DMS53 (cell line): ENCODE results near the gene GABRG3.
A peak's percentile ranks its signal among the peaks of the same experiment; 100 is the strongest.

ENCODE experiments used
- DNase-seq: peaks from one replicate; lab custom pipeline; 2025; lab: John Stamatoyannopoulos, UW

GABRG3 gene

DNA sequence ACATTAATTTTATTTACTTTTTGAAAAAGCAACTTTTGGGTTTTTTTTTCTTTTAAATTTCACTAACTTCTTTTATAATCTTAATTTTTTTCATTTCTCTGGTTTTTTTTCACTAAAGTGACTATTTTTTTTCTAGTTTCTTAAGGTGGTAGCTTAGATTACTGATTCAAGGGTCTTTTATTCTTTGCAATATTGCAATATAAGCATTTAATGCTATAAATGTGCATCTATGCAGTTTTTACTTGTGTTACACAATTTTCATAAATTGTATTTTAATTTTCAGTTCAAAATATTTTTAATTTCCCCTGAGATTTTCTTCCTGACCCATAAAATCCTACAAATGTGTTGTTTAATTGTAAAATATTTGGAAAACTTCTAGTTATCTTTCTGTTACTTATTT, 535.8 kb downstream of the GABRG3 start:
- DNase-seq, result no peak

DNA sequence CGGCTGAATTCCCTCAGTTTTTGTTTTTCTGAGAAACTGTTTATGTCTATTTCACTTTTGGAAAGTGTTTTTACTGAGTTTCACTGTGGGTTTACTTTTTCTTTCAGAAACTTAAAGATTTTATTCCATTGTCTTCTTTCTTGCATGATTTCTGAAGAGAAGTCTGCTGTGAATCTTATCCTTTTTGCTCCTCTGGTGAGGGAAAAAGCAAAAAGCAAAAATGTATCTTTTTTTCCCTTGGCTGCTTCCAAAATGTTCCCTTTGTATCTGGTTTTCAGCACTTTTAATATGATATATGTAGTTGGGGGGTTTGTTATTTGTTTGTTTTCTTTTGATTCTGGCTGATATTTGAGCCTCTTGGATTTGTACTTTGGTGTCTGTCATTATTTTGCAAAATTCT, 538.0 kb downstream of the GABRG3 start:
- peak; percentile 7 for DNase-seq

DNA sequence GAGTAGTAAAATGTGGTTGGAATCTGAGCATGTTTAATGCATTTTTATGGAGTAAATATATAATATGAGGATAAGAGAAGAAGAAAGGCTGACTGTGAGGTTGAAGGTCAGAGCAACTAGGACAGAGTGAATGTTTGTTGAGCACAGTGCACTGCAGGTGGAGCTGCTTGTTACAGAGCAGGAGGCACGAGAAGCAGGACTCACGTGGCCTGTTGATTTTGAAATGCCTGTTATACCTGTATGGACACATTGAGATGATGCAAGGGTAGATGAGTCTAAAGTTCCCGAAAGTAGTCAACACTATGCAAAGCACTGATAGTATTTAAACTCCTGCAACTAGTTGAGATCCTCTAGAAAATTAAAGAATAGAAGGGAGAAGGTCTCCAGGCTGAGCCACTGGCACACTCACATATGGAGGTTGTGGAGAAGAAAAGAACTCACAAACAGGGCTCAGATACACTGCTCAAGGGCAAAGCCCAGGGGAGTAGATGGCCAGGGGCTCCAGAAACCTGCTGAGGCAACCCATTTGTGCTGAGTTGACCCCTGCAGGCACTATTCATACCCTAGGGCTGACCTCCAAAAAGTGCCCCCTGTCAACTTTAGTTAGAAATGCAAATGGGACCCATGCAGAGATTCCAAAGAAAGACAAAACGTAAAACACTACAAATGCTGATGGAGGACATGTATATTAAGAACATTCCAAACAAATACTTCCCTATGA, 541.5 kb downstream of the GABRG3 start:
- DNase-seq, result no peak

DNA sequence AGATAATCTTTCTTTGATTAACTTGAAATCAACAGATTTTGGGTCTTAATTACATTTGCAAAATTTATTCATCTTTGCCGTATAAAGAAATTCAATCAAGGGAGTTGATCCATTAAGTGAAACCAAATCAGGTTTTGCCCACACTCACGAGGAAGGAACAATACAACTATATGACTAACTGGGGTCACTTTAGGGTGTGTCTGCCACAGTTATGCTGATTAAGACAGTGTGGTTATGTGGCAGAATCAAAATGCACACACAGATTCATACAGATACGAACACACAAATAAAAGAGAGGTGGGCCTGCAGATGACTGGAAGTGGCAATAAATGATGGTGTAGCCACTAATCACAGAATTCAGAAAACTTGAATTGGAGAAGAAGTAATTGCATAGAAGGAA, 543.5 kb downstream of the GABRG3 start:
- no peak for DNase-seq

DNA sequence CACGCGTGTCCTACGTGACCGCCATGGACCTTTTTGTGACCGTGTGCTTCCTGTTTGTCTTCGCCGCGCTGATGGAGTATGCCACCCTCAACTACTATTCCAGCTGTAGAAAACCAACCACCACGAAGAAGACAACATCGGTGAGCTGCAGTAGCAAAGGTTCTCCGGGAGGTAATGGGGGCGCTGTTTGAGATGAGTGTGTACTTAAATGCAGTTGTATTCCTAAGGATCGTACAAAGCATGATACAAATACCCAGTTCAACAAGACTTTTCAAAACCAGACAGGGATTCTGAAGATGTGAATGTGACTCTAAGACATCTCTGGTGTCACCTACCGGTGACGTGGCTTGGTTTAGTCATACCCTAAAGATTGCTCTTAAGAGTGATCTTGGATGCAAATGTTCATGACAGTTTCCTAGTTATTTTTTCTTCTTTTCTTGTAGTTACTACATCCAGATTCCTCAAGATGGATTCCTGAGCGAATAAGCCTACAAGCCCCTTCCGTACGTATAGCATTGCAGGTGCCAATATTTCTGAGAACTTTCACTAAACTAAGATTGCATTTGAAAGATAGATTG, 556.6 kb downstream of the GABRG3 start:
- DNase-seq, result peak; percentile 8

DNA sequence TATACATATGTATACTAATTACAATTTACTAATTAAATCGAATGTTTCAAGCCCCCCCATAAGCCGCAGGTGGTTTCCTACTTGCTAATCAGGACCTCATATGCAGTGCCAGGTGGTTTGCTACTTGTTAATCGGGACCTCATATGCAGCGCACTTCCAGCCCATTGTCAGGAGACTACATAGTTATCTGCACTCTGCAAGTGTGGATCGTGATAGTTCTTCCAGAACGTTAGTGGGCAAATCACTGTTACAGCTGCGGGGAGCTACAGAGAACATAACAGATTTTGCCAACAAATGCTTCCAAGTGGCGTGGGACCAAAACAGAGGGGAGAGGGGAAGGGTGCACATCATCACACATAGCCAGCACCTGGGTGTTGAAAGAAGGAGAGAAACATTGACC, 558.4 kb downstream of the GABRG3 start:
- no peak for DNase-seq

DNA sequence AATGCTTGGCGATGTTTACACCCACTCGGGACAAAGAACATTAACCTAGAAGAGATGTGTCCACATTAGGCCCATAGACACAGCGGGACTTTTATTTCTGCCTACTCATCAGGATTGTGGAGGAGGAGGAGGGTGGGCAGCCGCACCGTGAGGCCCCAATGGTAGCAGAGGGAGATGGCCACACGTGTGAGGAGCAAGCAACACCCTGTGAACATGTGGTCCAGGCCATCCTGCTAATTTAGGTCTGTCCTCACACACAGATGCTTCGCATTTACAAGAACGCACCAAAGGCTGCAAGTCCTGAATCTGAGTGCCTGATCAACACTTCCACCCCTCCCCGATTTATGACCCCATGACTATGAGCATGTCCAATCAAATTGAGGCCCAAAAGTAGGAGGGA, 560.0 kb downstream of the GABRG3 start:
- DNase-seq, result no peak

DNA sequence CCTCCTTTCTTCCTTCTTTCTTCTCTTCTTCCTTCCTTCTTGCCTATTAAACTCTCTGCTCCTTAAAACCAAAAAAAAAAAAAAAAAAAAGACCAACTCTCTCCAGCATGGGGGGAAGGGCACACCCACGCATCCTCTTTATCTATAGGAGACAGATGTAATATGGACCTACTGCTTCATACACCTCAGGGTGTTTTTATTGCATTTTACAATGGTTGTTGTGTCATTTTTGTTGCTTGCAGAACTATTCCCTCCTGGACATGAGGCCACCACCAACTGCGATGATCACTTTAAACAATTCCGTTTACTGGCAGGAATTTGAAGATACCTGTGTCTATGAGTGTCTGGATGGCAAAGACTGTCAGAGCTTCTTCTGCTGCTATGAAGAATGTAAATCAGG, 561.4 kb downstream of the GABRG3 start:
- DNase-seq, result no peak

DNA sequence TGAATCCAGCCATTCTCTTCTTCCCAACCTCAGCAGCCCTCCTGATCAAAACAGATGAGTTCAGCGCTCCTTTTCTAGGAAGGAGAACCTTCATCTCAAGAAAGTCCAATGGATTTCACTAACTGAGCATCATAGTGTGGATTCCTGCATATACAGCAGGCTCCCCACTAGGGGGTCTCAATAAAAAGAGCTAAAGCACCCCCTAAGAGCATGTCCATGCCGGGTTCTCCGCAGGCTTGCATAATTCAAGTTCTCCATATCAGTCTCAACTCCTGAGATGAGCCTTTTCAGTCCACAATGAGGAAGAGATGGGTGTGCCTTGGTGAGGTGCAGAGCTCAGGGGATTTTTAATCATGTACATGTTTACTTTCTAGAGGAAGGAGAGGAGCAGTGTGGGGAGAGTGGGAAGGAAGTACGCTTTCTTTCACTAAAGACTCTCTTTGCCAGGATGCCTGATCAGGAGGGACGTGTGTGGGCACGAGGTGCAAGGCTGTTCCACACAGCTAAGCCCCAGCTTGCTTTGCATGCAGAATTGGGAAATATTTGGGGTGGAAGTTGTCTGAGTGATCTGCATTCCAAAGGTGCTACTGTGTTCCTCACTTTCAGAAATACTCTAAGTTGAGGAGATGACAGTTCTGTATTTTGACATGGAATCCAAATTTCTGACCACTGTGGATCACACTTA, 564.6 kb downstream of the GABRG3 start:
- DNase-seq, result no peak

DNA sequence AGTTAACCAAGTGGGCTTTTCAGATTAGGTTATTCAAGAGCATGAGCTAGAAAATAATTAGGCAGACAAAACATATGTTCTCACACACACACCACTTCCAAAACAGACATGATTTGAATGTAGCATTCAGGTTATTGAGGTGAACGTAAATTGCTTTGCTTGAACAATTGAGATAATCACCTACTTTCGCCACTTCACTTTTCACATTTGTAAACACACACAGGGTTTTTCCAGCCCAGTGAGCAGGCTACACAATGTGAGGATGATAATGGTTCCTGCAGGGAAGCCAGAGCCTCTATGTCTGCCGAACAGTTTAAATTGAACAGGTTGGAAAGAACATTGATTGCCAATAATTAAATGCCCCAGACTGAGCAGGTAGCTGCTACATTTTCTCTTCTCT, 567.3 kb downstream of the GABRG3 start:
- peak; percentile 54 for DNase-seq

DNA sequence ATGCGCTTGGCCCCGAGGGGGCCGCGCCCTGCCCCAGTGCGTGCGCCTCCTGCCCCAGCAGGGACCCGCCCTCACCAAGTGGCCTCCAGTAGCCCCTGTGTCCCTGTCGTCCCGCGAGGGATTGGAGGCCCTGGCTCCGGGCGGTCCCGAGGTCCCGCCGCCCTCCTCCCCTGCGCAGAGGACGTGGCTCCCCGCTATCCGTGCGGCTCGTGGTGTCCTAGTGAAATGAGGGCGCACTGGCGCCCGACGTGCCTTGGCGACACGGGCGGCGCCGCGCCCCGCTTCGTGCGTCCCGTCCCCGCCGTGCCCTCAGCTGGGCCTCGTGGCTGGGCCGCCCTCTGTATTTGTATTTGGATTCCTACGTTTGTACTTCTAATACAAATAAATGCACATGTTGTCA, 570.6 kb downstream of the GABRG3 start:
- no peak for DNase-seq

DNA sequence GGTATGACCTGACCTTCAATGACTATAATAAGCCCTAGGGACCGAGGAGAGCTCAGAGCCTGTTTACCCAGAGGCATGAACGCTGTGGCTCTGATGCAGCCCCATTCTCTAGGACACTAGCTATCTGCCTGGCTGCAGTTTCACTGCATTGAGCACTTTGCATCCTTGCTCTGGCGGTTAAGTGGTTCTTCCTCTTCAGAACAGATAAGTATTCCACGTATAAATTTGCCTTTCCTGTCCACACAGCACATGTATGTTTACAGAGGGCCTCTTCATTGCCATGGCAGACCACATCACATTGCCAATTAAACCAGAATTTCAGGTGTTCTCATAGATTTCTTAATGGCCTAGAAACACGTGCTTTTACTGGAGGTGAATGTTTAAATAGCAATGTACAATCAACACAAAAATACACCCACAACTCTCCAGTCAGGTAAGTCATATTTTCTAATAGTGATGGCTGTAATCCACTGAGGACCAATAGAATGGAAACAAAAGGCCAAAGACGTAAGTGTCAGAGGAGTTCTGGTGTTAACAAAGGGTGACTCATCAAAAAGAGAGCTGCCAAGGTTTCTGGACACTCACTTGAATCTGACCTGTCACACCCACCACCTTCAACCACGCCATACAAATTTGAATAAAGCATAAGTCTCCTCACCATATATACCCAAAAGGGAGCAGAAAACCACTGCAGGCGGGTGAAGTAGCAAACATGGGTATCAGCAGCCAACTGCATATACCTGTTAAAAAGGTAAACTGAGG, 574.7 kb downstream of the GABRG3 start:
- DNase-seq, result peak; percentile 88

DNA sequence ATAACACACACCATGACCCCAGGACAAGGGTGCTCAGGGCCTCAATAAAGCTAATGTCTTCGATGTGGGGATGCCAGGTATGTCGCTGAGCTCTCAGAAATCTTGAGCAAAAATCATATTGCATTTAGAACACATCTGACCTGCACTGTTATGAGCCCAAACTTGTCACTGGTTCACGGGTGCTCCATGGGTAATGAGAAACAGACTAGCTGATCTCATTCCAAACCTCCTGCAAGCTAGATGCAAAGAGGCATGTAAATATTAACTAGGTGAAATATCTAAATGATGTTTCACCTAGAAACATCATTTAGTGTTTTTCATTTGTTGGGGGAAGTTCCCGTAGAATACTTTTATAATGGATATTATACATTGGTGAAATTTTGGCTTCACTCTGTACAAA, 578.8 kb downstream of the GABRG3 start:
- no peak for DNase-seq

DNA sequence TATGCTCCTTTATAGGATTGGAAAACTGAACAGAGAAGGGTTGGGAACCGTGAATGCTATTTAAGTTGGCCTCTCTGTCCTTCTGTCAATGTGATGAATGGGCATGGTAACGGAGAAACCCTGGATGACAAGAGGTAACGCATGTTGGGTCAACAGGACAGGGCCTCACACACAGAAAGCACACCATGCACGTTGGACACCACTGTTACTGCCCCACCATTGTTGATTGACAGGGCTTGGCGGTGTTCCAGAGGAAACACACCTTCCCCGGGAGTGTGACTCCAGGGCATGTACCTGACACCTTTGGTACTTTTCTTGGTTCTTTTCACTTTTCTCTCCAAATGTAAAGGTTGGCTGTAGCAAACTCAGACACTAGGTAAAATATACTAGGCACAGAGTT, 579.7 kb downstream of the GABRG3 start:
- DNase-seq, result no peak

DNA sequence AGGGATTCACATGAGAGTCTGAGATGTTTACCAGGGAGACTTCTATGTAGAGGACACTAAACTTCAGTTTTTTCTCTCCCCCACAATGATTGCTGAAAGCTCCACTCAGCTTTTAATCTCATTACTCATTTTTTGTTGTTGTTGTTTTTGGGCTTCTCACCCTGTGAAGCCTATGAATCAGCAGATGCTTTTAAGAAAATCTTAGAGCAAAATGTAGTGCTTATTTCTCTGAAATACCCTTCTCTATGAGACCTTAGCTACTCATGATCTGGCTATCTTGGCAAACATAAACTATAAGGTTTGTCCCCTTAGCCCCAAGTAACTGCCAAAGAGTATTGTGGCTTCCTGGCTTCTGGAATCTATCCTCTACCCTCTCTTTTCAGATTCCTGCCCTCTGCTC, 590.8 kb downstream of the GABRG3 start:
- no peak for DNase-seq

DNA sequence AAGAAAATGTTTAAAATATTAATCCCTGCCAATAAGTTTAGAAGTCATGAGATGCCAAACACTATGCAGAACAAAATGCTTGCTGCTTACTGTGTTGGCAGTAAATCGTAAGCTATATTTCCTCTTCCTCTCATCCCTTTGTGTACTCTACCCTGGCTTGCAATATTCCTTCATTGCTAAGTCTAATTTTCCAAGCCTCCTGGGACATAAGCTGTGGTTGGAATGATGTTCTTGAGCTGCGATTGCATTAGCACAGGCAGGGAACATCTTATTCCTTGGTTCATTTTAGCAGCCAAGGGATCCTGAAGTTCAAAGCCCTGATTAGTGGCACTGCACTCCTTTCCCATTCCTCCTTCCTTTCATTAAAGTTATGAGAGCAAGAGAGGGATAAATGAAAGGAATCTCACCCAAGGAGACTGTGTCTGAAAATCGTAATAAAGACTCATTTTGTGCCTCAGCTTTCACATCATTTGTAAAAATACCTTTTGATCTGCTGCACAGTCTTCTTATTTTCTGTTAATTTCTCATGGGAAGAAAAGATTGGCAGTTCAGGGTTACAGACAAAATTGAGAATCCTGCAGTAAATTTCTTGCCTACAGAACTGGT, 592.9 kb downstream of the GABRG3 start:
- no peak for DNase-seq

DNA sequence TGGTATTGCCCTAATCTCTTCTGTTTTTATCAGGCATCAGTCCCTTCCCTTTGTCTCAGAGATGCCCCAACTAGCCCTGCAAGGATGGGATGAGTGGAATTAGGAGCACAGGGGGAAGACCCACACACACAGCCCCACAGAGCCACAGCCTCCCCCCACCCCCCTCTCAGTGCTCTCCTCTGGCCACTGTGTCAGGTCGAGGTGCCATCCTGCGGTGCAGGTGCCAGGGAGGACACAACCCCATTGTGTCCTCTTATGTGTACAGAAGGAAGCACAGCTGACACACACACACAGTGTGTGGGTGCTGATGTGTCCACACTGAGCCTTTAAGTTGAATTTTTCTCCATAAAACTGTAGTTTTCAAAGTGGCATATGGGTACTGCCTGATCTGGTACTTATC, 593.7 kb downstream of the GABRG3 start:
- no peak for DNase-seq

DNA sequence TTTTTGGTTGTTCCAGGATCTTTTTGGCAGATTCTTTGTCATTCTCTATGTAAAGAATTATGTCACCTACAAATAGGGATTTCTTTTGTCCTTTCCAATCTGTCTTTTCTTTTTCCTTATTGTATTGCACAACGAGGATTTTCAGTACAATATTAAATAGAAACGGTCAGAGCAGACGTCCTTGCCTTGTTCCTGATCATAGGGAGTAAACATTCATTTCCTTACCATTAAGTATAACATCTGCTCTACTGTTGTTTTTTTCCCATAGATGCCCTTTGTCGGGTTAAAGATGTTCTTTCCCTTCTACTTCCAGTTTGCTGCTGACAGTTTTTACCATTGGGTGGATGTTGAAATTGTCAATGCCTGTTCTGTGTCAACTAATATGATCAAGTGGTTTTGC, 599.8 kb downstream of the GABRG3 start:
- peak; percentile 35 for DNase-seq

DNA sequence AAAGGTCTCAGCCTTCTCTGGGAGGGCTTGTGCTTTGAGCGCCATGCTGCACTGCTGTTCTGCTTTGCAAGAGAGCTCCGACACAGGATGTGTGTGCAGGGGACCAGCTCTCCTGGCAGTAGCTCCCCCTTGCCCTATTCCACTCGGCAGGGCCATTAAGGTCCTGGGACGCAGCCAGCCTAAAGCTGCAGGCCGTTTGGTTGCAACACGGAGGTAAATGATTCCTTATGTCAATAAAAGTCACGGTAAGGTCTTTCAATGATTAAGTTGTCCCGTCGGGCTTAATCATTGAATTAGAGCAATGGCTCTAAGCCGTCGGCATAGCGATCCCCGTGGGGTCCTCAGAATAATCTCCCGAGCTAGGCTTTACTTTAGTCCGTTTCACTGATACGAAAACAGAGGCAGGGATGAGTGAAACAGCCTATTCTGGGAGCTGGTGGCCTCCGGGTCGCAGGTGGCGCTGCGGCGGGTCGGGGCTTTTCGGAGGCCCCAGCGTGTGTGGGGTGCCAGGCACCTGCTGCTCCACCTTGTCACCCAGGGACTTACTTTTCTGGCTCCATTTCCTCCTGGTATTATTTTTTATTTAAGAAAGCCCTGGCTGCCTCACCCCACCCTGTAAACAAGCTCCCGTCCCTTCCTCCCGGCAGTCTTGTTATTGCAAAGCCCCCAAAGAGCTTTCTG, 603.0 kb downstream of the GABRG3 start:
- DNase-seq, result no peak

DNA sequence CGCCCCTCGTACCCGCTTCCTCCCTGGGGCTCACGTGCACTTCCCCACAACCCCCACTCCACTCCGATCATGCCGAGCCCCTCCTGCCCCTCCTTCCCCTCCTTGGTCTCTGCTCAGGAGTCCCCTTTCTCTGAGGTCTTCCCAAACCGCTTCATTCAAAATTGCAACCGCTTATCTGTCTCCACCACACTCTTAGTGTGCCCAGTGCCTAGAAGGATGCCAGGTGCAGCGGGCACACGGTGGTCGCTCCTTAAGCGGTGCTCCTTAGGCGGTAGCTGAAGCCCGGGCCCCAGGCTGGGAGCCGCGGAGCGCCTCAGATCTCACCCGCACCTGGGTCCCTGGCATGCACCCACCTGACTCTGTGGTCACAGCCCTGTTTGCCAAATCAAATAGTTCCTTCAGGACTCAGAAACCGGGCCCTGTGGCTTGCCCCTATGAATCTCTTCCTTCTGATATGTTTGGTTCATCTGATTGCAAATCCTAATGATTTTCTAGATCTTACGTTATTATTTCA, 603.6 kb downstream of the GABRG3 start:
- DNase-seq, result peak; percentile 7

DNA sequence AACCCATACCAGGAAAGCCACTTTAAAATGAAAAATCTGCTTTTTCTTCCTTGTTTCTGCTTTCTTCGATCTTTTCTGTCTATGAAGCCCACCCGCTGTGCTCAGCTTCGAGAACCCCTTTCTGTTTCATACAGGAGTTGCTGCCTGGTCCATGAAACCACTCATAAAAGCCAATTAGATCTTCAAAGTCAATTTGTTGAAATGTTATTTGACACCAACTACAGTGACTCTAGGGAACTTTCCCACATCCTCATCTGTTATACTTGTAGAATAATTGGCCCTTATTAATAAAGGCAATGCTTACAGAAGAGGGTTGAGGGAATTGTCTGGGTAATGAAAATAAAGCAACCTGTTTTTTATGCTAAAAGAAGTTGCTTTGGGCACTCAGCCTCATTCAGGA, 604.5 kb downstream of the GABRG3 start:
- no peak for DNase-seq

DNA sequence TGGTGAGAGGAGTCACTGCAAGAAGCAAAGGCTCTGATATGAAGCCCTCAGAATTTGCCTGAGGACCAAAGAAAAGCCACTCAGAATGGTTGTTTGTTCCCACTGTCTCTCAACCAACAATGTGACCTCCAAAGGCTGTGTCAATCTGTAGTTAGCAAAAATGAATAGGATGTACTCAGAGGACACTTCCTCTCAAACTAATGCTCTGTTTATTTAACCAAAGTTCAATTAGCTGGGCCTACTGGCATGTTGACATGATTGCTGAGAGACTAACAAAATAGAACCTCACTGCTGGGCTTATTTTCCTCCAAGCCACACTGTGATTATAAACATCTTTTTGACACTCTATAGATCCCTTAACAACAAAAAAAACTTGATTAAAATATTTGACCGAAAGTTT, 605.6 kb downstream of the GABRG3 start:
- peak; percentile 39 for DNase-seq
